ENCODE measurements around the gene NOLC1. TPM values are rescaled to one million over a fixed set of nuclear protein-coding genes. Genes with fewer than 3 reads are reported as not detected.

NOLC1 gene
- polyA plus RNA-seq, 1 experiment = 47.5 TPM

DNA sequence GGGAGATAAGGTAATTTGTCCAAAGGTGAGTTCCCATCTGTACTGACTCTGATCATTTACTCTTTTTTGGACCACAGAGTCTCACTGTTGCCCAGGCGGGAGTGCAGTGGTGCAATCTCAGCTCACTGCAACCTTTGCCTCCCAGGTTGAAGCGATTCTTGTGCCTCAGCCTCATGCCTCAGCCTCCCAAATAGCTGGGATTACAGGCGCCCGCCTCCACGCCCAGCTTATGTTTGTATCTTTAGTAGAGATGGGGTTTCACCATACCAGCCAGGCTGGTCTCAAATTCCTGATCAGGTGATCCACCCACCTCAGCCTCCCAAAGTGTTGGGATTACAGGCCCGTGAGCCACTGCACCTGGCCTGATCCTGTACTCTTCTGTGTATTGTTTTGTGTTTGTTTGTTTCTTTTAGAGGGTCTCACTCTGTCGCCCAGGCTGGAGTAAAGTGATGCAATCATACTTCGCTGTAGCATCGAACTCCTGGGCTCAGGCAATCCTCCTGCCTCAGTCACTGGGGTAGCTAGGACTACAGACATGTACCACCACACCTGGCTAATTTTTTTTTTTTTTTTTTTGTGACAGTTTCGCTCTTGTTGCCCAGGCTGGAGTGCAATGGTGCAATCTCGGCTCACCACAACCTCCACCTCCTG, 2.4 kb downstream of the NOLC1 start:
- CTCF ChIA-PET = interaction anchor here (1.1 to 2.6 kb wide), 2 partner anchors 76 to 198 kb away, joined by 3 to 7 read pairs; no protein-coding TSS in a partner anchor
- DNase-seq (ENCODE audit: low read depth) = no peak
- H3K36me3 ChIP-seq (ENCODE audit: control insufficient read depth, insufficient read depth, low read length) = peaks cover 17% of the 10 kb centered on the region
- no peaks in the 10 kb centered on the region for H3K27me3 ChIP-seq (ENCODE audit: control insufficient read depth, insufficient read depth, low read length)
- TF ChIP-seq, protein P1, sequence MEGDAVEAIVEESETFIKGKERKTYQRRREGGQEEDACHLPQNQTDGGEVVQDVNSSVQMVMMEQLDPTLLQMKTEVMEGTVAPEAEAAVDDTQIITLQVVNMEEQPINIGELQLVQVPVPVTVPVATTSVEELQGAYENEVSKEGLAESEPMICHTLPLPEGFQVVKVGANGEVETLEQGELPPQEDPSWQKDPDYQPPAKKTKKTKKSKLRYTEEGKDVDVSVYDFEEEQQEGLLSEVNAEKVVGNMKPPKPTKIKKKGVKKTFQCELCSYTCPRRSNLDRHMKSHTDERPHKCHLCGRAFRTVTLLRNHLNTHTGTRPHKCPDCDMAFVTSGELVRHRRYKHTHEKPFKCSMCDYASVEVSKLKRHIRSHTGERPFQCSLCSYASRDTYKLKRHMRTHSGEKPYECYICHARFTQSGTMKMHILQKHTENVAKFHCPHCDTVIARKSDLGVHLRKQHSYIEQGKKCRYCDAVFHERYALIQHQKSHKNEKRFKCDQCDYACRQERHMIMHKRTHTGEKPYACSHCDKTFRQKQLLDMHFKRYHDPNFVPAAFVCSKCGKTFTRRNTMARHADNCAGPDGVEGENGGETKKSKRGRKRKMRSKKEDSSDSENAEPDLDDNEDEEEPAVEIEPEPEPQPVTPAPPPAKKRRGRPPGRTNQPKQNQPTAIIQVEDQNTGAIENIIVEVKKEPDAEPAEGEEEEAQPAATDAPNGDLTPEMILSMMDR (IDR thresholded peaks at IDR 0.05; ENCODE audit: insufficient read depth, low read depth, low read length) = no peak
- POLR2A ChIA-PET = no interaction called here
- no peak overlapping the region for H3K4me3 ChIP-seq (ENCODE audit: low read depth, low read length)

DNA sequence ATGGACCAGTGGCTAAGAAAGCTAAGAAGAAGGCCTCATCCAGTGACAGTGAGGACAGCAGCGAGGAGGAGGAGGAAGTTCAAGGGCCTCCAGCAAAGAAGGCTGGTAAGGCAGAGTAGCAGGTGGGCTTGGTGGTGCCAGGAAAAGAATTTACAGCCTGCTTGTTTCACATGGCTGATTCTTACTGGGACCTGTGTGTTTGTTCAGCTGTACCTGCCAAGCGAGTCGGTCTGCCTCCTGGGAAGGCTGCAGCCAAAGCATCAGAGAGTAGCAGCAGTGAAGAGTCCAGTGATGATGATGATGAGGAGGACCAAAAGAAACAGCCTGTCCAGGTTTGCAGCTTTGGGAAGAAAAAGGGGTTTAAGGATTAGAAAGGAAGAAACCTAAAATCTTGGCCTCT, 5.0 kb downstream of the NOLC1 start:
- H3K36me3 ChIP-seq (ENCODE audit: control insufficient read depth, insufficient read depth, low read length) = peaks cover 39% of the 10 kb centered on the region

DNA sequence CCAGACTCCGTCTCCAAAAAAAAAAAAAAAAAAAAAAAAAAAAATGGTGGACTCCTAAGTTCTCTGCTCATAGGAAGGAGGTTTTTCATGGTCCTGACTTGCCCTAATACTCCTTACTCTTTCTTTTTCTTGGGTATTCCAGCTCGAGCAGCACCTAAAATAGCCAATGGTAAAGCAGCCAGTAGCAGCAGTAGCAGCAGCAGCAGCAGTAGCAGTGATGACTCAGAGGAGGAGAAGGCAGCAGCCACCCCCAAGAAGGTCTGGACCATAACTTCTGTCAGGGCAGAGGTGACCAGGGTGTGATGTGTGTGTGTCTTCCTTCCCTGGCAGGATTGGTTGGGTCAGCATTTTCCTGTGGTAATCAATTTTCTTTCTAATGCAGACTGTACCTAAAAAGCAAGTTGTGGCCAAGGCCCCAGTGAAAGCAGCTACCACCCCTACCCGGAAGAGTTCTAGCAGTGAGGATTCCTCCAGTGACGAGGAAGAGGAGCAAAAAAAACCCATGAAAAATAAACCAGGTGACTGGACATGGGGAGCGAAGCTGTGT, 6.9 kb downstream of the NOLC1 start:
- TF ChIP-seq, protein P1 (IDR thresholded peaks at IDR 0.05; ENCODE audit: insufficient read depth, low read depth, low read length) = no peak
- ChIA-PET POLR2A (no interaction called here), CTCF (interaction anchor here (5.6 kb wide), 1 partner anchor 10 kb away, joined by 52 read pairs; no protein-coding TSS in a partner anchor)
- Histone ChIP-seq H3K27me3 (ENCODE audit: control insufficient read depth, insufficient read depth, low read length) (no peaks in the 10 kb centered on the region), H3K36me3 (ENCODE audit: control insufficient read depth, insufficient read depth, low read length) (peaks cover 41% of the 10 kb centered on the region), H3K4me3 (ENCODE audit: low read depth, low read length) (no peak overlapping the region)
- no peak for DNase-seq (ENCODE audit: low read depth)

More for the DNA sequence above, 5.0 kb downstream of the NOLC1 start:
- no peak for DNase-seq (ENCODE audit: low read depth)
- Histone ChIP-seq H3K27me3 (ENCODE audit: control insufficient read depth, insufficient read depth, low read length) (no peaks in the 10 kb centered on the region), H3K4me3 (ENCODE audit: low read depth, low read length) (no peak overlapping the region)
- POLR2A ChIA-PET = no interaction called here
- CTCF ChIA-PET = interaction anchor here (1.2 to 5.6 kb wide), 3 partner anchors 11 to 266 kb away, joined by 3 to 52 read pairs (median 5); no protein-coding TSS in a partner anchor
- TF ChIP-seq, protein P1 (IDR thresholded peaks at IDR 0.05; ENCODE audit: insufficient read depth, low read depth, low read length) = no peak

DNA sequence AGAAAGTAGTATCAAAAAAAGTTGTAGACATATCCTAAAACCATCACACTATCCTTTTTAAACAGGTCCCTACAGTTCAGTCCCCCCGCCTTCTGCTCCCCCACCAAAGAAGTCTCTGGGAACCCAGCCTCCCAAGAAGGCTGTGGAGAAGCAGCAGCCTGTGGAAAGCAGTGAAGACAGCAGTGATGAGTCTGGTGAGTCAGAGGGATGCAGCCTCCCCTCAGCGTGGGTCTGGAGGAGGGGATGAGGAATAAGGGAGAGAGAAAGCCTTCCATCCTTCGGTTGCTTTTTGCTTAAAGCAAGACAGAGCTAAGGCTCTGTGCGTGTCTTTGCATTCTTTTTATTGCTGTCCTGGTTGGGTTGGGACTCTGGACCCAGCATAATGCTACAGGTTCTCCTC, 7.6 kb downstream of the NOLC1 start:
- Histone ChIP-seq H3K27me3 (ENCODE audit: control insufficient read depth, insufficient read depth, low read length) (no peaks in the 10 kb centered on the region), H3K36me3 (ENCODE audit: control insufficient read depth, insufficient read depth, low read length) (peaks cover 41% of the 10 kb centered on the region), H3K4me3 (ENCODE audit: low read depth, low read length) (no peak overlapping the region)
- TF ChIP-seq, protein P1 (IDR thresholded peaks at IDR 0.05; ENCODE audit: insufficient read depth, low read depth, low read length) = no peak
- no peak for DNase-seq (ENCODE audit: low read depth)
- POLR2A ChIA-PET = no interaction called here
- CTCF ChIA-PET = interaction anchor here (1.3 to 5.6 kb wide), 2 partner anchors 9 to 191 kb away, joined by 4 to 52 read pairs; no protein-coding TSS in a partner anchor

DNA sequence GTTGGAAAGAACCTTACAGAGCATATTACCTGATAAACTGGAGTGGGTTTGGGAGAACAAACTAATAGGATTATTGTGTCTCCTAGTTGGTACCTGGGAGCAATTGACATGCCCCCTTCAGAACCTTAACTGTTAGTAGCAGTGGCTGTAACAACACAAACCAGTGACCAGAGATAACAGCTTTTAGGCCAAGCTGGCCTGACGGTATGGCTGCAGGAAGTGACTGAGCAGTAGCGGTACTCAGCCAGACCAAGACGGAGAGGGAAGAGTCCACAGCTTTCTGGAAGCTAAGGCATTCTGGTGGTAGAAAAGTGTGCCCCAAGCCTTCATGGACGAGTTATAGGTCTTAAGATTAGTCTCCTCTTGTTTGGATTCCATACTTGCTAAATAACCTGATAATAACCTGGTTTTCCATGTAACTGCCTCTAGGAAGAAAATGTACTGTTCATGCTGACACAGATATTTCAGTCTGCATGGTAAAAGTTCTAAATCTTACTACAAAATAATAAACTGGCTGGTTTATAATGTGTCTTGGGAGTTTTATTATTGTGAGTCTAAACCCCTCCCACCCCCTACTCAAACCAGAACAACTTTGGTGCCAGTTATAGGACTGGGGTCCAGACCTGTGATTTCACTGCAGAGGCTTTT, 11.3 kb downstream of the NOLC1 start:
- Histone ChIP-seq H3K36me3 (ENCODE audit: control insufficient read depth, insufficient read depth, low read length) (peaks cover 32% of the 10 kb centered on the region), H3K27me3 (ENCODE audit: control insufficient read depth, insufficient read depth, low read length) (no peaks in the 10 kb centered on the region), H3K4me3 (ENCODE audit: low read depth, low read length) (no peak overlapping the region)
- ChIA-PET CTCF (interaction anchor here (0.8 kb wide), 2 partner anchors 62 to 66 kb away, joined by 3 read pairs; no protein-coding TSS in a partner anchor), POLR2A (no interaction called here)
- DNase-seq (ENCODE audit: low read depth) = no peak
- TF ChIP-seq, protein P1 (IDR thresholded peaks at IDR 0.05; ENCODE audit: insufficient read depth, low read depth, low read length) = no peak

Measured in BJ (cell line).